ENCODE measurements around the gene ABCD4.

- TF ChIP-seq CTCF (IDR thresholded peaks at IDR 0.05) (no peak), ZFX (IDR thresholded peaks at IDR 0.05; ENCODE audit: borderline replicate concordance) (no peak)
Observed at GRCh38 chr14:74348241-74348734, 45.6 kb upstream of the ABCD4 start, which contains the start of gene VRTN.
